ENCODE results near the gene CFAP77.

The CFAP77 gene

GRCh38 chr9:132481053-132481849 lies 71.2 kb downstream of the CFAP77 start:
- Histone ChIP-seq H3K9ac (ENCODE audit: low read depth, low read length) (no peak overlapping the region), H3K4me3 (ENCODE audit: low read depth, low read length) (no peak overlapping the region), H3K27me3 (ENCODE audit: control insufficient read depth, insufficient read depth, low read length) (no peaks in the 10 kb centered on the region), H3K36me3 (ENCODE audit: control insufficient read depth, insufficient read depth, low read length) (no peaks in the 10 kb centered on the region), H3K4me1 (ENCODE audit: control insufficient read depth, insufficient read depth, low read length) (no peaks in the 10 kb centered on the region), H3K9me3 (ENCODE audit: control insufficient read depth, insufficient read depth, low read length) (no peaks in the 10 kb centered on the region)

GRCh38 chr9:132482196-132482813 lies 72.3 kb downstream of the CFAP77 start:
- Histone ChIP-seq H3K9ac (ENCODE audit: low read depth, low read length) (no peak overlapping the region), H3K4me3 (ENCODE audit: low read depth, low read length) (no peak overlapping the region), H3K9me3 (ENCODE audit: control insufficient read depth, insufficient read depth, low read length) (no peaks in the 10 kb centered on the region), H3K4me1 (ENCODE audit: control insufficient read depth, insufficient read depth, low read length) (no peaks in the 10 kb centered on the region), H3K36me3 (ENCODE audit: control insufficient read depth, insufficient read depth, low read length) (no peaks in the 10 kb centered on the region), H3K27me3 (ENCODE audit: control insufficient read depth, insufficient read depth, low read length) (no peaks in the 10 kb centered on the region)

GRCh38 chr9:132485393-132485792 lies 75.4 kb downstream of the CFAP77 start:
- Histone ChIP-seq H3K27me3 (ENCODE audit: control insufficient read depth, insufficient read depth, low read length) (no peaks in the 10 kb centered on the region), H3K36me3 (ENCODE audit: control insufficient read depth, insufficient read depth, low read length) (no peaks in the 10 kb centered on the region), H3K4me3 (ENCODE audit: low read depth, low read length) (no peak overlapping the region), H3K9me3 (ENCODE audit: control insufficient read depth, insufficient read depth, low read length) (no peaks in the 10 kb centered on the region), H3K9ac (ENCODE audit: low read depth, low read length) (no peak overlapping the region), H3K4me1 (ENCODE audit: control insufficient read depth, insufficient read depth, low read length) (no peaks in the 10 kb centered on the region)

GRCh38 chr9:132486706-132487350 lies 76.8 kb downstream of the CFAP77 start:
- Histone ChIP-seq H3K27me3 (ENCODE audit: control insufficient read depth, insufficient read depth, low read length) (no peaks in the 10 kb centered on the region), H3K4me1 (ENCODE audit: control insufficient read depth, insufficient read depth, low read length) (no peaks in the 10 kb centered on the region), H3K36me3 (ENCODE audit: control insufficient read depth, insufficient read depth, low read length) (no peaks in the 10 kb centered on the region), H3K9ac (ENCODE audit: low read depth, low read length) (no peak overlapping the region), H3K9me3 (ENCODE audit: control insufficient read depth, insufficient read depth, low read length) (no peaks in the 10 kb centered on the region), H3K4me3 (ENCODE audit: low read depth, low read length) (no peak overlapping the region)

GRCh38 chr9:132487351-132487791 lies 77.4 kb downstream of the CFAP77 start:
- Histone ChIP-seq H3K4me3 (ENCODE audit: low read depth, low read length) (no peak overlapping the region), H3K9me3 (ENCODE audit: control insufficient read depth, insufficient read depth, low read length) (no peaks in the 10 kb centered on the region), H3K4me1 (ENCODE audit: control insufficient read depth, insufficient read depth, low read length) (no peaks in the 10 kb centered on the region), H3K27me3 (ENCODE audit: control insufficient read depth, insufficient read depth, low read length) (no peaks in the 10 kb centered on the region), H3K9ac (ENCODE audit: low read depth, low read length) (no peak overlapping the region), H3K36me3 (ENCODE audit: control insufficient read depth, insufficient read depth, low read length) (peaks cover 2% of the 10 kb centered on the region)

GRCh38 chr9:132487980-132488535 lies 78.0 kb downstream of the CFAP77 start:
- Histone ChIP-seq H3K4me3 (ENCODE audit: low read depth, low read length) (no peak overlapping the region), H3K9me3 (ENCODE audit: control insufficient read depth, insufficient read depth, low read length) (peaks cover under 1% of the 10 kb centered on the region), H3K4me1 (ENCODE audit: control insufficient read depth, insufficient read depth, low read length) (no peaks in the 10 kb centered on the region), H3K36me3 (ENCODE audit: control insufficient read depth, insufficient read depth, low read length) (peaks cover 3% of the 10 kb centered on the region), H3K27me3 (ENCODE audit: control insufficient read depth, insufficient read depth, low read length) (no peaks in the 10 kb centered on the region), H3K9ac (ENCODE audit: low read depth, low read length) (no peak overlapping the region)

GRCh38 chr9:132488626-132489025 lies 78.6 kb downstream of the CFAP77 start:
- Histone ChIP-seq H3K4me3 (ENCODE audit: low read depth, low read length) (no peak overlapping the region), H3K9ac (ENCODE audit: low read depth, low read length) (no peak overlapping the region), H3K4me1 (ENCODE audit: control insufficient read depth, insufficient read depth, low read length) (no peaks in the 10 kb centered on the region), H3K9me3 (ENCODE audit: control insufficient read depth, insufficient read depth, low read length) (peaks cover 6% of the 10 kb centered on the region), H3K27me3 (ENCODE audit: control insufficient read depth, insufficient read depth, low read length) (no peaks in the 10 kb centered on the region), H3K36me3 (ENCODE audit: control insufficient read depth, insufficient read depth, low read length) (peaks cover 3% of the 10 kb centered on the region)

GRCh38 chr9:132489536-132489935 lies 79.5 kb downstream of the CFAP77 start:
- H3K4me1 ChIP-seq (ENCODE audit: control insufficient read depth, insufficient read depth, low read length), result no peaks in the 10 kb centered on the region
- H3K27me3 ChIP-seq (ENCODE audit: control insufficient read depth, insufficient read depth, low read length), result no peaks in the 10 kb centered on the region
- no peak overlapping the region for H3K4me3 ChIP-seq (ENCODE audit: low read depth, low read length)

GRCh38 chr9:132494857-132495256 lies 84.8 kb downstream of the CFAP77 start:
- peaks cover 6% of the 10 kb centered on the region for H3K9me3 ChIP-seq (ENCODE audit: control insufficient read depth, insufficient read depth, low read length)
- H3K4me3 ChIP-seq (ENCODE audit: low read depth, low read length), result no peak overlapping the region

More at GRCh38 chr9:132489536-132489935, 79.5 kb downstream of the CFAP77 start:
- Histone ChIP-seq H3K9ac (ENCODE audit: low read depth, low read length) (no peak overlapping the region), H3K36me3 (ENCODE audit: control insufficient read depth, insufficient read depth, low read length) (peaks cover 3% of the 10 kb centered on the region), H3K9me3 (ENCODE audit: control insufficient read depth, insufficient read depth, low read length) (peaks cover 6% of the 10 kb centered on the region)

GRCh38 chr9:132497731-132498130 lies 87.7 kb downstream of the CFAP77 start:
- Histone ChIP-seq H3K9me3 (ENCODE audit: control insufficient read depth, insufficient read depth, low read length) (peaks cover 6% of the 10 kb centered on the region), H3K4me3 (ENCODE audit: low read depth, low read length) (no peak overlapping the region), H3K4me1 (ENCODE audit: control insufficient read depth, insufficient read depth, low read length) (no peaks in the 10 kb centered on the region), H3K36me3 (ENCODE audit: control insufficient read depth, insufficient read depth, low read length) (no peaks in the 10 kb centered on the region), H3K27me3 (ENCODE audit: control insufficient read depth, insufficient read depth, low read length) (no peaks in the 10 kb centered on the region), H3K9ac (ENCODE audit: low read depth, low read length) (no peak overlapping the region)

More at GRCh38 chr9:132494857-132495256, 84.8 kb downstream of the CFAP77 start:
- Histone ChIP-seq H3K36me3 (ENCODE audit: control insufficient read depth, insufficient read depth, low read length) (peaks cover 3% of the 10 kb centered on the region), H3K4me1 (ENCODE audit: control insufficient read depth, insufficient read depth, low read length) (no peaks in the 10 kb centered on the region), H3K27me3 (ENCODE audit: control insufficient read depth, insufficient read depth, low read length) (no peaks in the 10 kb centered on the region), H3K9ac (ENCODE audit: low read depth, low read length) (no peak overlapping the region)

- Histone ChIP-seq H3K9me3 (ENCODE audit: control insufficient read depth, insufficient read depth, low read length) (no peaks in the 10 kb centered on the region), H3K9ac (ENCODE audit: low read depth, low read length) (no peak overlapping the region), H3K27me3 (ENCODE audit: control insufficient read depth, insufficient read depth, low read length) (no peaks in the 10 kb centered on the region), H3K4me1 (ENCODE audit: control insufficient read depth, insufficient read depth, low read length) (no peaks in the 10 kb centered on the region), H3K36me3 (ENCODE audit: control insufficient read depth, insufficient read depth, low read length) (no peaks in the 10 kb centered on the region), H3K4me3 (ENCODE audit: low read depth, low read length) (no peak overlapping the region)
These were observed 88.7 kb downstream of the CFAP77 start for GRCh38 chr9:132498531-132499210.
